Cardiac muscle cell (in vitro differentiated cells and primary cell): ENCODE data around the gene MUC5B. TPM values are rescaled to one million over a fixed set of nuclear protein-coding genes. Genes with fewer than 3 reads are reported as not detected.

Experiments
- DNase-seq, 2 donors: peaks; one replicate each; pipeline versions ENCODE4 v3.0.0 to v3.0.0-alpha.2; 2010 to 2017; ENCODE audit warnings: low read depth in 1 of 2, low spot score in 1 of 2
- H3K27ac ChIP-seq: fragments of 200-600 bp; sonication (generic); 2 replicates; pipeline ENCODE4 v1.5.1; 2016
- H3K27me3 ChIP-seq: fragments of 200-600 bp; sonication (generic); 2 replicates; pipeline ENCODE4 v1.6.0; 2016; ENCODE audit warnings: control low read depth
- H3K36me3 ChIP-seq: fragments of 200-600 bp; sonication (generic); 2 replicates; pipeline ENCODE4 v1.5.1; 2016; ENCODE audit warnings: control low read depth
- H3K4me1 ChIP-seq: fragments of 200-600 bp; sonication (generic); 2 replicates; pipeline ENCODE4 v1.8.1; 2017; ENCODE audit warnings: low read depth, mild to moderate bottlenecking, mixed run types
- H3K4me3 ChIP-seq: fragments of 200-600 bp; sonication (generic); 2 replicates; pipeline ENCODE4 v1.5.1; 2016; ENCODE audit warnings: mild to moderate bottlenecking
- H3K9me3 ChIP-seq: fragments of 200-600 bp; sonication (generic); 2 replicates; pipeline ENCODE4 v1.5.1; 2017; ENCODE audit warnings: low read depth, mild to moderate bottlenecking, control low read depth
- polyA plus RNA-seq: library from polyadenylated mRNA; unstranded; fragments of >200 nt; fragmentation: Nextera tagmentation; extraction: Ambion mirVana; gene quantifications from 2 replicates; pipeline ENCODE4 v1.2.1, GENCODE V29; 2016
- total RNA-seq: library from RNA; depleted of rRNA; stranded (reverse); fragments of >200 nt; gene quantifications from 2 replicates; pipeline ENCODE4 v1.2.3, GENCODE V29; 2016
- TF ChIP-seq, protein P1 (sequence below): IDR thresholded peaks from 2 replicates; pipeline ENCODE4 v1.5.1; 2012; ENCODE audit warnings: low read depth, mild to moderate bottlenecking, low read length

Gene MUC5B
- total and polyA plus RNA-seq, 2 experiments from 2014 or later, result not detected

DNA sequence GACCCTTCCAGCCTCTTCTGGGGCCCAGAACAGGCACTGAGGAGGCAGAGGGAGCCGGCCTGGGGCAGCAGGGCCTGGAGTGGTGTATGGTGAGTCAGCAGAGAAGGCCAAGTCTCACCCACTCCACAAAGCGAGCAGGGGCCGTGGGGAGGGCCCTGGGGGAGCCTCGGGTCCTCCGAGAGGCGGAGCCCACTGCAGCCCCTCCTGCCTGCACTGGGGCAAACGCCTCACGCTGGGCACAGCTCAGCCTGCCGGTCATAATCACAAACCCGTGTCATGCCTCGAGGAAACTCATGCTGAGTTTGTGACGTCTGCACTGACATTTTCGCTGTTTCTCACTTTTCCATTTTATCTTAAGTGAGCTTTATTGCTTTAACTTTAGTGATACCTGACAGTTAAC, 48.1 kb downstream of the MUC5B start:
- Histone ChIP-seq H3K27me3 (no peaks in the 10 kb centered on the region), H3K4me3 (no peak overlapping the region), H3K4me1 (peaks cover 16% of the 10 kb centered on the region), H3K36me3 (no peaks in the 10 kb centered on the region), H3K27ac (peak overlapping the region; percentile 54), H3K9me3 (no peaks in the 10 kb centered on the region)
- DNase-seq, result peak; percentile 16 to 38
- TF ChIP-seq, protein P1, sequence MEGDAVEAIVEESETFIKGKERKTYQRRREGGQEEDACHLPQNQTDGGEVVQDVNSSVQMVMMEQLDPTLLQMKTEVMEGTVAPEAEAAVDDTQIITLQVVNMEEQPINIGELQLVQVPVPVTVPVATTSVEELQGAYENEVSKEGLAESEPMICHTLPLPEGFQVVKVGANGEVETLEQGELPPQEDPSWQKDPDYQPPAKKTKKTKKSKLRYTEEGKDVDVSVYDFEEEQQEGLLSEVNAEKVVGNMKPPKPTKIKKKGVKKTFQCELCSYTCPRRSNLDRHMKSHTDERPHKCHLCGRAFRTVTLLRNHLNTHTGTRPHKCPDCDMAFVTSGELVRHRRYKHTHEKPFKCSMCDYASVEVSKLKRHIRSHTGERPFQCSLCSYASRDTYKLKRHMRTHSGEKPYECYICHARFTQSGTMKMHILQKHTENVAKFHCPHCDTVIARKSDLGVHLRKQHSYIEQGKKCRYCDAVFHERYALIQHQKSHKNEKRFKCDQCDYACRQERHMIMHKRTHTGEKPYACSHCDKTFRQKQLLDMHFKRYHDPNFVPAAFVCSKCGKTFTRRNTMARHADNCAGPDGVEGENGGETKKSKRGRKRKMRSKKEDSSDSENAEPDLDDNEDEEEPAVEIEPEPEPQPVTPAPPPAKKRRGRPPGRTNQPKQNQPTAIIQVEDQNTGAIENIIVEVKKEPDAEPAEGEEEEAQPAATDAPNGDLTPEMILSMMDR, result no peak

DNA sequence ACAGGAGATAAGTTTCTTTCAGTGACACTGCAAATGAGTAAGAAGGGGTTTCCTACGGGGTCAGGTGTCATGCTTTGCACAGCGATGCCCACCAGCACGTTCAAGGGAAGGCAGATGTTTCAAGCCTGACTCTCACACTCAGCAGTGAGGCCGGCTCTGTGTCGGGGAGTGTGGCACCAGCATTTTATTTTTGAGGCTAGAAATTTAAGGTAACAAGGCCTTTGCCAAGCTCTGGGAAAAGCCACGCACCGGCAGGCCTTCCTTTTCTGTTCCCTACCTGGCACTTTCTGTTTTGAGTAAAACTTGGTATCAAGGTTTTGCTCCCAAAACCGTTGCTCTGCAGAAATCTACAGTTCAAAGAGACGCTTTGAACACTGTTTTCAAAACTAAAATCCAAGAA, 48.5 kb downstream of the MUC5B start:
- Histone ChIP-seq H3K27ac (peak overlapping the region; percentile 54), H3K36me3 (no peaks in the 10 kb centered on the region), H3K4me1 (peaks cover 16% of the 10 kb centered on the region), H3K9me3 (no peaks in the 10 kb centered on the region), H3K27me3 (no peaks in the 10 kb centered on the region), H3K4me3 (no peak overlapping the region)
- DNase-seq, result no peak
- TF ChIP-seq, protein P1, result no peak

DNA sequence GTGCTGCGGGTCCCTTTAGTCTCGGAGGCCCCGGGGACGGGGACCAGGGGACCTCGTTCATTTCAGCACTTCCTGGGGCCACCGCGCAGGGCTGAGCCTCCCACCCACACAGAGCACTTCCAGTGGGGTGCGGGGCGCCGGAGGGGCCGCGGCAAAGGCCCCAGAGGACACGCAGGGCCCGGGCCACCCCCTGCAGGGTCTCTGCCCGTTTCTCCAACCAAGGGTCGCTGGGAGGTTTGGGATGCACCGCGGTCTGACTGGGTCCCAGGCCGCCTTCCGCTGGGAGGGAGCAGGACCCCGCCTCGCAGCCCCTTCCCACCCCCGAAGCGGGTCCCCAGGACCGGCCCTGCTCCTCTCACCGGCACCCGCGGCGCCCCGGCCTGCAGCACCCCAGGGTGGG, 49.1 kb downstream of the MUC5B start:
- H3K9me3 ChIP-seq, result no peaks in the 10 kb centered on the region
- no peaks in the 10 kb centered on the region for H3K27me3 ChIP-seq
- peak overlapping the region; percentile 54 for H3K27ac ChIP-seq
- peaks cover 16% of the 10 kb centered on the region for H3K4me1 ChIP-seq
- TF ChIP-seq, protein P1, result no peak
- no peak overlapping the region for H3K4me3 ChIP-seq
- no peak for DNase-seq
- H3K36me3 ChIP-seq, result no peaks in the 10 kb centered on the region

DNA sequence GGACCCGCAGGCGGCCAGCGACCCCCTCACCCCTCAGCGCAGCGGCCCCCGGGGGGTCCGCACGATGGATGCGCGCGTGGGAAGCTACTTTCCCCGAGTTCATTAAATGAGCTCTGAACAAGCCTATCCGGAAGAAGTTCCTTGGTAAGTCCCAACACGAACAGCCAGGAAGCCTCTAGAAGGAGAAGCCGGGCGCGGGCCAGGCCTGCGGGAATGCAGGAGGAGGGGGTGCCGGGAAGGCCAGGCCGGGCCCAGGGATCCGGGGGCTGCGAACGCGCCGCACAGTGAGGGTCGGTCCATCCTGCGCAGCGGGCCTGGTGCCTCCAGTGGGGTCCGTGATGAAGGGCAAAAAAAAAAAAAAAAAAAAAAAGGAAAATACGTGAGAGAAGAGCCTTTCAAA, 49.7 kb downstream of the MUC5B start:
- H3K9me3 ChIP-seq, result no peaks in the 10 kb centered on the region
- no peaks in the 10 kb centered on the region for H3K27me3 ChIP-seq
- H3K27ac ChIP-seq, result no peak overlapping the region
- no peak overlapping the region for H3K4me3 ChIP-seq
- no peaks in the 10 kb centered on the region for H3K36me3 ChIP-seq
- TF ChIP-seq, protein P1, result no peak
- no peak for DNase-seq
- H3K4me1 ChIP-seq, result peaks cover 16% of the 10 kb centered on the region

DNA sequence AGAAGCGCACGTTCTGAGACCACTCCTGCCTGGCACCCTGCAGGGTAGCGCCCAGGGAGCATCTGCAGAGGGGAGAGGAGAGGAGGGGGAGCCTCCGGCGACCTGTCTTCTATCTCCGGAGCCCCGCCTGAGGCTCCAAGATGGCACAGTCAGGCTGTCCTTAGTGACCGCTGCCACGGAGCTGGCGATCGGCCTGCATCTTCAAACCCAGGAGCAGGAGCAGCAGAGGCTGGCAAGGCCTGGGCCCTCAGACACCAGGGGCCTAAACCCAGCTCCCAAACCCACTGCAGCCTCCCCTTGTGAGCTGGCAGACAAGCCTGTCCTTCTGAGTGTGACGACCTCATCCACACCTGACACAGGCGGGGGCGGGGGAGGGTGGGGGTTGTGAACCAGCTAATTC, 51.6 kb downstream of the MUC5B start:
- H3K27me3 ChIP-seq, result no peaks in the 10 kb centered on the region
- H3K4me1 ChIP-seq, result peaks cover 16% of the 10 kb centered on the region
- H3K36me3 ChIP-seq, result no peaks in the 10 kb centered on the region
- no peaks in the 10 kb centered on the region for H3K9me3 ChIP-seq
- TF ChIP-seq, protein P1, result no peak
- H3K4me3 ChIP-seq, result no peak overlapping the region
- DNase-seq, result no peak
- H3K27ac ChIP-seq, result no peak overlapping the region

DNA sequence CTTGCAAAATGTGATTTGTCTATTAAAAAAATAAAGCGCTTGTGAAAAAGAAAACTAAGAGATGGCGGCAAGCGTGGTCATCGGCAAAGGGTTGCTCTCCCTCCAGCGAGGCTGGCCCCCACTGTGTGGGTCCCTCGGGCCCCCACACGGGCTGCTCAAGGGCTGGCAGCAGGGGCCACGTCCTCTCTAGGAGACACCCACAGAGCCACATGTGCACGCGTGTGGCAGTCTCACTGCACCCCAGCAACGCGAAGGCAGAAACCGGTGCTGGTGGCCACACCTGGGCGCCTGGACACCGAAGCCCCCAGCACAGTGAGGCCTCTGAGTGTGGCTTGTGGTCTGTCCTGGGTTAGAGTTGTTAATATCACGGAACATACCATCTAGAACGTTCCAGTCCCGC, 52.2 kb downstream of the MUC5B start:
- TF ChIP-seq, protein P1, result no peak
- H3K27me3 ChIP-seq, result no peaks in the 10 kb centered on the region
- H3K4me1 ChIP-seq, result peaks cover 16% of the 10 kb centered on the region
- peak overlapping the region; percentile 45 for H3K27ac ChIP-seq
- no peaks in the 10 kb centered on the region for H3K36me3 ChIP-seq
- no peak for DNase-seq
- no peak overlapping the region for H3K4me3 ChIP-seq
- H3K9me3 ChIP-seq, result no peaks in the 10 kb centered on the region
